Subcutaneous abdominal adipose tissue (tissue), 5 donors: ENCODE data around the gene SHISA8.

Source experiments
- H3K27ac ChIP-seq: one replicate; pipeline ENCODE4 v1.7.0; 2013; ENCODE audit warnings: low read depth, mild to moderate bottlenecking, inconsistent platforms, low read length, moderate library complexity
- H3K27me3 ChIP-seq, 5 donors: one replicate each; pipeline ENCODE4 v1.7.0; 2013; ENCODE audit warnings: low read length in 5 of 5, inconsistent platforms in 1 of 5; ENCODE audit not compliant: control insufficient read depth in 5 of 5, insufficient read depth in 4 of 5
- H3K36me3 ChIP-seq, 5 donors: one replicate each; pipeline ENCODE4 v1.7.0; 2013; ENCODE audit warnings: low read length in 5 of 5; ENCODE audit not compliant: control insufficient read depth in 5 of 5, insufficient read depth in 5 of 5
- H3K4me1 ChIP-seq, 5 donors: one replicate each; pipeline ENCODE4 v1.7.0; 2013; ENCODE audit warnings: low read length in 5 of 5, mild to moderate bottlenecking in 3 of 5, moderate library complexity in 1 of 5; ENCODE audit not compliant: control insufficient read depth in 5 of 5, insufficient read depth in 5 of 5
- H3K4me3 ChIP-seq, 5 donors: one replicate each; pipeline ENCODE4 v1.7.0; 2013; ENCODE audit warnings: low read length in 5 of 5, low read depth in 1 of 5
- H3K9ac ChIP-seq, 5 donors: one replicate each; pipeline ENCODE4 v1.7.0; 2013; ENCODE audit warnings: low read length in 5 of 5, mild to moderate bottlenecking in 4 of 5, moderate library complexity in 3 of 5
- H3K9me3 ChIP-seq, 5 donors: one replicate each; pipeline ENCODE4 v1.7.0; 2013; ENCODE audit warnings: low read length in 5 of 5; ENCODE audit not compliant: control insufficient read depth in 5 of 5
- donor health status: healthy.
- donor health status: healthy.
- donor health status: healthy.
- donor health status: healthy.
- donor health status: healthy.

The SHISA8 gene

DNA sequence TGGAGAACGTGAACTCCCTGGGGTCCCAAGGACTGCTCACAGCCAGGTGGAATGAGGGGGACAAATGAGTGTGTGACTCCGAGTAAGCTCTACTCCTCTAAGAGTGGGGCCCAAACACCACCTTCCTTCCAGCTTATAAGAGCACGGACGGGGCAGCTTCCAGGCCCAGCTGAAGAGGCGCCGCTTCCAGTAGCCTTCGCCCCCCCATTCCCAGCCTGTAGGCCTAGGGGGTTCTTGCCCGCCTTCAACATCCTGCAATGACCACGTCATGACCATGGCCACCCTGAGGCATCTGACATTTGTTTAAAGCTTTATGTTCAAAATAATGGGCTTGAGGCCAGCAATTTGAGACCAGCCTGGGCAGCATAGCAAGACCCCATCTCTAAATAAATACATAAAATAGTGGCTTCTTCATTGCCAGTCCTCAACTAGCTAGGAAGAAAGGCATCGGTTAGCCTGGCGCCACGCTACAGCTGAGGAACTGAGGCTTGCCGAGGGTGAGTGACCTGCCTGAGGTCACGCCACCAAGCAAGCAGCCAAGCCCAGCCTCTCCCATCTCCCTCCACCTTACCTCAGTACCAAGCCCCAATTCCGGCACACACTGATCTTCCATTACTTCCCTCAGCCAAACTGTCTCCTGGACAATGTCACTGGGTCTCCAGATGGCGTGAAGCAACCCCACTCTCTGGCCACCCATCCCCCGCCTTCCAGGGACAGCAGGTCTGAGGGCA is 19.6 kb upstream of the SHISA8 start:
- H3K27ac ChIP-seq: no peak overlapping the region
- H3K9me3 ChIP-seq: no peaks in the 10 kb centered on the region
- H3K4me3 ChIP-seq: no peak overlapping the region
- H3K36me3 ChIP-seq: no peaks in the 10 kb centered on the region
- no peaks in the 10 kb centered on the region for H3K4me1 ChIP-seq
- no peaks in the 10 kb centered on the region for H3K27me3 ChIP-seq
- no peak overlapping the region for H3K9ac ChIP-seq

DNA sequence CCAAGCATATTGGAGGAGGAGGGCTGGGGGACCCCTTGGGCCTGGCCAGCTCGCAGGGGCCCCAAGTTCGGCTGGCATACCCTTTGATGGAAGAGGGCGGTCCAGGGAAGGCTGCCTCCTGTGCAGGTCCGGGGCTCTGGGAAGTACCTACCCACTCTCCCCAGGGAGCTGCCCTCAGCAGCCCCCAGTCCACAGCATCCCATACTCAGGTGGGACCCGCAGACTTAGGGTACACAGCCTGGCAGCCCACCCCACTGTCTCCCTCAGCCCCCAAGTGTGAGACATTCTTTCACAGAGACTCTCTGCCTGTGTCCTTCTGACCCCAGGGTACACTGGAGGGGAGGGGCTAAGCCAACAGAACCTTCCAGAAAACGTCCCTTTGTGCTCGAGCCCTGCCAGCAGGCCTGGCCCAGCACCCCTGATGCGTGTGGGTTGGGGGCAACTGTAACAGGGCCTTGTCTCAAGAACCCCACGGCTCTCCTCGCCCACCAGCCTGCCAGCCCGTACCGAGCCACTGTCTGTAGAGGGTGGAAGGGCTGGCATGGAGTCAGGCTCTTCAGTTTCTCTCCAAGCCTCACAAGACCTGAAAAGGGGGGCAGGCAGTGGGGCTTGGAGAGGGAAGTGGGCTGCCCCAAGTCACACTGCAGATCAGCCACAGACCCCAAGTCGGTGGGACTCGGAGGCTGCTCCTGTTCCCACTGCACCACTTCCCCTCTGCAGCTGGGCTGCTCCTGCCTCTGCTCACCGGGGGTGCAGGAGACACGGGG is 18.7 kb upstream of the SHISA8 start:
- no peak overlapping the region for H3K4me3 ChIP-seq
- no peaks in the 10 kb centered on the region for H3K27me3 ChIP-seq
- no peaks in the 10 kb centered on the region for H3K9me3 ChIP-seq
- no peak overlapping the region for H3K27ac ChIP-seq
- no peak overlapping the region for H3K9ac ChIP-seq
- H3K36me3 ChIP-seq: no peaks in the 10 kb centered on the region
- no peaks in the 10 kb centered on the region for H3K4me1 ChIP-seq

GRCh38 chr22:41932353-41932752 is 17.5 kb upstream of the SHISA8 start:
- Histone ChIP-seq H3K4me3 (no peak overlapping the region), H3K36me3 (no peaks in the 10 kb centered on the region), H3K27me3 (peaks cover 0 to 5% (median 0%) of the 10 kb centered on the region in 5 donors), H3K4me1 (no peaks in the 10 kb centered on the region), H3K9ac (no peak overlapping the region), H3K9me3 (no peaks in the 10 kb centered on the region), H3K27ac (no peak overlapping the region)

DNA sequence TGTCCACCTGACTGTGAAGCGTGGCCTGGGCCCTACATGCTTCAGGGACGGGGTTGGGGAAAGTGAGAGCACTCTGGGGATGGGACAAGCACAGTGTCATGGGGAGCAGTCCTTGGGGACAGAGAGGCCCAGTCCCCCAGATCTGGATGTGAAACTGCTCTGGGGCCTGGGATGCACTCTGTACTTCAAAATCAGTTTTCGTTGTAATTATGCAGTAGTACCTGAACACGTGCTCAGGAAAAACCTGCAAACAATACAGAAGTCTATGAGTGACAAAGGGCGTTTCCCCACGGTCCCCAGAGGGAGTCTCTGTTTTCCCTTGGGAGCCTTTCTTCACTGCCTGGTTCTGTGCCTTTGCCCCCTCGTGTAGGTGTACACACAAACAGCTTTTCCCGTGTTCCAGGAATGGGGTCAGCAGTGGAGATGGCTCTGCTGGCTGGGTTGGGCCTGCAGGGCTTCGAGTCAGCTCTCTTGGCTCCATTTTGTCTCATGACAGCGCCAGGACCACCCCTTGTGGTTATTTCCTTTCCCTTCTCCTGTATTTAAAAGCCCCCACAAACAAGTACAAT is 16.9 kb upstream of the SHISA8 start:
- Histone ChIP-seq H3K4me3 (no peak overlapping the region), H3K9ac (no peak overlapping the region), H3K27me3 (peaks cover 0 to 5% (median 0%) of the 10 kb centered on the region in 5 donors), H3K27ac (no peak overlapping the region), H3K4me1 (peaks cover 0 to under 1% (median 0%) of the 10 kb centered on the region in 5 donors), H3K36me3 (no peaks in the 10 kb centered on the region), H3K9me3 (no peaks in the 10 kb centered on the region)

DNA sequence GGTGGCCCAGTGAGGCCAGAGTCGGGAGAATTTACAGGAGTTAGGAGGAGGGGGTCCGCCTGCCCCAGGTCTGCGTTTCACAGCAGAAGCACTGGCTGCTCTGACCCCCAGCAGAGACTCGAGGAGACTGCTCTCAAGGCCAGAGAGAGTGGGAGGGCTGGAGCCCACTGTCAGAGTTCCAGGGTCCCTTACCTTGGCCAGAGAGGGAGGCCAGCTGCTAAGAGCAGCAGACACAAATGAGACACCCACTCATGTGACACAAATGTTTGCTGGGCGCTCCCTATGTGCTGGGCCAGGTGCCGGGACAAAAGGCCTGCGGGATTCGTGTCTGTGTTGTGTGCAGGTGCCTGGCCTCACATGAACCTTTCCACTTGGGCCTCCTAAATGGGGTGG is 14.5 kb upstream of the SHISA8 start:
- H3K4me1 ChIP-seq: peaks cover 0 to 12% (median 4%) of the 10 kb centered on the region in 5 donors
- H3K4me3 ChIP-seq: no peak overlapping the region
- H3K9ac ChIP-seq: no peak overlapping the region

DNA sequence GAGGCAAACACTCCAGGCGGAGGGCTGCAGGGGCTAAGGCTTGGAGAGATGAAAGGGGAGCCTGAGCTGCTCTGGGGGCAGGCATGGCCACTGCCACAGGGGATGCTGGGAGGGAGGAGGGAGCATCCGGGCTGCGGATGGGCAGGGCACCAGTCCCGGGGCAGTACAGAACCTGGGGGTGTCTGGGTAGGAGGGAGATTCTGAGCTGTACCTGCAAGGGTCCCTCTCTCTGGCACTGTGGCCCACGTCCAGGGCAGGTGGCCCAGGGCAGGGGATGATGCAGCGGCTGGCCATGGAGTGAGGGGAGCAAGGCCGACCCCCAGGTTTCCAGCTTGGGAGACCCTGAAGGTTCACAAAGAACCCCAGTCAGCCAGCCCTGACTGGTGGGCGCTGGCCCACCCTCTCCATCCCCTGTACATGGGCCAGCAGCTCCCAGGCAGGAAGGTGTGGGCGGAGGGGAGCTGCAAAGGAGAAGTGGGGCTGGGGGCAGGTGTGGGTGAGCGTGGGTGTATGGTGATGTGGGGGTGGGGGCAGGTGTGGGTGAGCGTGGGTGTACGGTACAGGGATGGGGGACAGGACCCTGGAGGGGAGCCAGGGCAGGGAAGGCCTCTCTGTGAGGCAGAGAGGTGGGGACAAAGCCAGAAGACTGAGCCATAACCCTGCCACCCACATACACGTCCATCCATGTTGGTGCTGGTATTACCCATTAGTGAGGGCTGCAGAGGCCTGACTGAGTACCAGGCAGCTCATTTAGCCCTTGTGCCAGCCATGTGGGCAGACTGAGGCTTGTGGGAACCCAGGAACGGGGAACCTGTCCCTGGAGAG is 13.9 kb upstream of the SHISA8 start:
- Histone ChIP-seq H3K27me3 (peaks cover 8 to 17% (median 10%) of the 10 kb centered on the region in 5 donors), H3K9ac (no peak overlapping the region), H3K9me3 (no peaks in the 10 kb centered on the region), H3K4me1 (peaks cover 0 to 12% (median 4%) of the 10 kb centered on the region in 5 donors), H3K36me3 (no peaks in the 10 kb centered on the region), H3K4me3 (no peak overlapping the region), H3K27ac (no peak overlapping the region)

More for the DNA sequence above, 14.5 kb upstream of the SHISA8 start:
- H3K9me3 ChIP-seq: no peaks in the 10 kb centered on the region
- H3K27me3 ChIP-seq: peaks cover 8 to 17% (median 10%) of the 10 kb centered on the region in 5 donors
- no peaks in the 10 kb centered on the region for H3K36me3 ChIP-seq
- H3K27ac ChIP-seq: no peak overlapping the region

DNA sequence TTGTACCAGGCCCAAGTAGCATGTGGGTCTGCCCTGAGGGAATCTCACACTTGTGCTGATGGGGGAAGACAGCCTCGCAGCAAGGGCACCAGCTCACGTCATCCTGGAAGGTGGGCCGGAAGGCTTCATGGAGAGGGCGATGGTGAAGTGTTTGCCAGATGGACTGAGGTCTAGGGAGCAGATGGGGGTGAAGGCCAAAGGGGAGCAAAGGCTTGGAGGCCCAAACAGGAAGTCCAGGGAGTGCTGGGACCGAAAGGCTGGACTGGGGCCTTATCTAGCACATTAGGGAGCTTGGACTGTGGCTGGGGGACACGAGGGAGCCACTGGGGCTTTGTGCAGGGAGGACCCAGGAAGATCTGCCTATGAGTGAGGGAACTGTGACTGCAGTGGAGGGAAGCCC is 12.9 kb upstream of the SHISA8 start:
- Histone ChIP-seq H3K27me3 (peaks cover 12 to 23% (median 14%) of the 10 kb centered on the region in 5 donors), H3K36me3 (no peaks in the 10 kb centered on the region), H3K4me1 (peaks cover 0 to 12% (median 4%) of the 10 kb centered on the region in 5 donors), H3K9ac (no peak overlapping the region), H3K27ac (no peak overlapping the region), H3K9me3 (no peaks in the 10 kb centered on the region), H3K4me3 (no peak overlapping the region)

- Histone ChIP-seq H3K27me3 (peaks cover 12 to 24% (median 14%) of the 10 kb centered on the region in 5 donors), H3K4me3 (peak overlapping the region in 2 of 5 donors; percentile 51 to 62), H3K27ac (no peak overlapping the region), H3K9me3 (no peaks in the 10 kb centered on the region), H3K36me3 (no peaks in the 10 kb centered on the region), H3K4me1 (peaks cover 0 to 12% (median 4%) of the 10 kb centered on the region in 5 donors), H3K9ac (no peak overlapping the region)
These were observed 11.0 kb upstream of the SHISA8 start for GRCh38 chr22:41925783-41926460.

DNA sequence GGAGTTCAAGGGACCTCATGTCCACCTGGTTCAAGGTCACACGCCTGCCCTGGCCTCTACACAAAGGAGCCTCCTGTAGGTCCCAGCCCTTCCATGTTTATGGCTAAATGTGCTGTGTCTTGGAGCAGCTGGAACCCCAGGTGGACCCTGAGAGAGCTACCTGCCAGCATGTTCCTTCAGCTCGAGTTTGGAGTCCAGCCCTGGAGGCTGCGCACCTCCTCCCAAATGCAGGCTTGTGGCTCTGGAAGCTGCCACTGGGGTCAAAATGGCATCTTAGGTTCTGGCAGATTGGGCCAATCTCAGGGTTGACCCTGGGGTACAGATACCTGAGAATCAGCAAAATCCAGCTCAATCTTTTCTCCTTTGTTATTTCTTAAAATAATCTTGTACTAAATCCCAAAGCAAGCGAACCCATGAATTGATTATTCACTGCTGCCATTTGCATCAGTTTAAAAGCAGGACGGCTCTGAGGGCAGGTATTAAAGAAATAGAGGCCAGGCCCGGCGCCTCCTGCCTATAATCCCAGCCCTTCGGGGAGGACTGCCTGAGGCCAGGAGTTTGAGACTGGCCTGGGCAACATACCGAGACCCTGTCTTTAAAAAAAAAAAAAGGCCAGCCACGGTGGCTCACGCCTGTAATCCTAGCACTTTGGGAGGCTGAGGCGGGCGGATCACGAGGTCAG is 8.9 kb upstream of the SHISA8 start:
- H3K27ac ChIP-seq: no peak overlapping the region
- H3K9me3 ChIP-seq: no peaks in the 10 kb centered on the region
- H3K4me1 ChIP-seq: peaks cover 0 to 30% (median 19%) of the 10 kb centered on the region in 5 donors
- H3K4me3 ChIP-seq: no peak overlapping the region
- no peaks in the 10 kb centered on the region for H3K36me3 ChIP-seq
- H3K27me3 ChIP-seq: peaks cover 14 to 26% (median 19%) of the 10 kb centered on the region in 5 donors
- no peak overlapping the region for H3K9ac ChIP-seq
